SK-N-SH (cell line): ENCODE measurements around the gene FBXO10. TPM values are rescaled to one million over a fixed set of nuclear protein-coding genes. Genes with fewer than 3 reads are reported as not detected.

Experiments
- CTCF ChIA-PET: fragments of 300-600, 350-600 bp; formaldehyde crosslinking; extraction: SDS; loops from one replicate; lab custom pipeline; 2021; lab: Yijun Ruan, JAX
- POLR2A ChIA-PET: fragments of 350-600 bp; sonication (Branson Sonifier 250); formaldehyde crosslinking; extraction: SDS; loops from one replicate; lab custom pipeline; 2020; ENCODE audit warnings: antibody characterized with exemption, inconsistent platforms; lab: Yijun Ruan, JAX
- DNase-seq: peaks from one replicate; pipeline ENCODE4 v3.0.0; 2012
- H2AFZ ChIP-seq: fragments of 200-600 bp; sonication (generic); 2 replicates; pipeline ENCODE4 v1.8.1; 2016; ENCODE audit warnings: antibody characterized with exemption, mild to moderate bottlenecking, low read depth
- H3F3A ChIP-seq: fragments of 200-600 bp; sonication (generic); replicated peaks from 2 replicates; pipeline ENCODE3; 2016; ENCODE audit warnings: antibody characterized with exemption, mild to moderate bottlenecking; ENCODE audit not compliant: insufficient read depth
- H3K27ac ChIP-seq, 2 experiments: fragments of 200-500 bp in 1 of 2; fragments of 200-600 bp in 1 of 2; sonication (Bioruptor generic) in 1 of 2; sonication (generic), shearing (Covaris generic) in 1 of 2; 2 replicates each; pipeline versions ENCODE4 v1.5.1 to v1.6.1; 2014 to 2016; ENCODE audit warnings: low read depth in 2 of 2, inconsistent platforms in 1 of 2, low read length in 1 of 2, mild to moderate bottlenecking in 1 of 2, mixed read lengths in 1 of 2
- H3K27me3 ChIP-seq: fragments of 200-600 bp; sonication (generic), shearing (Covaris generic); 2 replicates; pipeline ENCODE4 v1.6.1; 2016; ENCODE audit warnings: mixed run types; ENCODE audit not compliant: insufficient read depth
- H3K36me3 ChIP-seq, 2 experiments: fragments of 200-500 bp in 1 of 2; fragments of 200-600 bp in 1 of 2; sonication (Bioruptor generic) in 1 of 2; sonication (generic) in 1 of 2; replicated peaks in 1 of 2; 2 replicates each; pipeline versions ENCODE3 to v1.5.1; 2014 to 2016; ENCODE audit warnings: low read length in 1 of 2, mild to moderate bottlenecking in 1 of 2; ENCODE audit not compliant: insufficient read depth in 2 of 2, control insufficient read depth in 1 of 2
- H3K4me1 ChIP-seq, 2 experiments: fragments of 200-500 bp in 1 of 2; fragments of 200-600 bp in 1 of 2; sonication (Bioruptor generic) in 1 of 2; sonication (generic), shearing (Covaris generic) in 1 of 2; 2 replicates each; pipeline versions ENCODE4 v1.5.1 to v1.6.1; 2014 to 2016; ENCODE audit warnings: low read depth in 1 of 2, low read length in 1 of 2, mixed run types in 1 of 2; ENCODE audit not compliant: insufficient read depth in 2 of 2, control insufficient read depth in 1 of 2
- H3K4me2 ChIP-seq: fragments of 200-600 bp; sonication (generic), shearing (Covaris generic); 2 replicates; pipeline ENCODE4 v1.6.1; 2017; ENCODE audit warnings: mixed run types
- H3K4me3 ChIP-seq, 2 experiments: fragments of 200-500 bp in 1 of 2; fragments of 200-600 bp in 1 of 2; sonication (Bioruptor generic) in 1 of 2; sonication (generic), shearing (Covaris generic) in 1 of 2; 2 replicates each; pipeline versions ENCODE4 v1.5.1 to v1.8.1; 2014 to 2016; ENCODE audit warnings: low read depth in 2 of 2, inconsistent platforms in 1 of 2, low read length in 1 of 2, mild to moderate bottlenecking in 1 of 2, mixed read lengths in 1 of 2, moderate library complexity in 1 of 2
- H3K79me2 ChIP-seq: fragments of 200-600 bp; sonication (generic); 2 replicates; pipeline ENCODE4 v1.8.1; 2017; ENCODE audit warnings: mild to moderate bottlenecking; ENCODE audit not compliant: insufficient read depth
- H3K9ac ChIP-seq: fragments of 200-600 bp; sonication (generic); 2 replicates; pipeline ENCODE4 v1.6.1; 2017; ENCODE audit warnings: mixed run types
- H3K9me2 ChIP-seq: fragments of 200-600 bp; sonication (generic); 2 replicates; pipeline ENCODE4 v1.6.1; 2017; ENCODE audit warnings: mixed run types
- H3K9me3 ChIP-seq: fragments of 200-600 bp; sonication (generic); 2 replicates; pipeline ENCODE4 v1.6.1; 2017; ENCODE audit warnings: mixed run types, mild to moderate bottlenecking, moderate library complexity
- H4K20me1 ChIP-seq: fragments of 200-600 bp; sonication (generic); 2 replicates; pipeline ENCODE4 v1.6.1; 2017; ENCODE audit warnings: mild to moderate bottlenecking, mixed run types; ENCODE audit not compliant: insufficient read depth
- CTCF ChIP-seq: fragments of 200-600 bp; sonication (generic); IDR thresholded peaks from 2 replicates; pipeline ENCODE4 v1.6.1; 2017; ENCODE audit warnings: antibody characterized with exemption, mild to moderate bottlenecking, moderate library complexity
- FOXJ3 ChIP-seq: sonication (generic); formaldehyde crosslinking; IDR thresholded peaks from 2 replicates; pipeline ENCODE4 v1.5.1; 2020; ENCODE audit warnings: mild to moderate bottlenecking, missing genetic modification reagents
- JUND ChIP-seq: IDR thresholded peaks from 2 replicates; pipeline ENCODE4 v1.4.0; 2012
- MAX ChIP-seq: IDR thresholded peaks from 2 replicates; pipeline ENCODE4 v1.4.0; 2012; ENCODE audit warnings: low read depth
- MXI1 ChIP-seq: IDR thresholded peaks from 2 replicates; pipeline ENCODE4 v1.6.1; 2012; ENCODE audit warnings: mild to moderate bottlenecking, low read depth, low read length, improper control_type of control experiment
- PBX3 ChIP-seq: IDR thresholded peaks from 2 replicates; pipeline ENCODE4; 2012
- REST ChIP-seq: IDR thresholded peaks from 2 replicates; pipeline ENCODE4 v1.6.1; 2012; ENCODE audit warnings: mild to moderate bottlenecking, low read depth, low read length, moderate library complexity
- RFX5 ChIP-seq: IDR thresholded peaks from 2 replicates; pipeline ENCODE4 v1.6.1; 2012; ENCODE audit warnings: mild to moderate bottlenecking, improper control_type of control experiment, low read length
- SMC3 ChIP-seq: IDR thresholded peaks from 2 replicates; pipeline ENCODE4 v1.6.1; 2012; ENCODE audit warnings: low read depth, low read length, improper control_type of control experiment
- TEAD4 ChIP-seq: IDR thresholded peaks from 2 replicates; pipeline ENCODE4 v1.4.0; 2012; ENCODE audit warnings: mild to moderate bottlenecking, borderline replicate concordance; ENCODE audit not compliant: insufficient read depth
- USF1 ChIP-seq: IDR thresholded peaks from 2 replicates; pipeline ENCODE4 v1.4.0; 2012; ENCODE audit warnings: low read depth, borderline replicate concordance
- USF2 ChIP-seq: fragments of 150-350 bp; IDR thresholded peaks from 2 replicates; pipeline ENCODE4 v1.6.1; 2017; ENCODE audit warnings: antibody characterized with exemption, low read length, low read depth, borderline replicate concordance
- YY1 ChIP-seq: IDR thresholded peaks from 2 replicates; pipeline ENCODE4 v1.4.0; 2012; ENCODE audit warnings: low read depth, mild to moderate bottlenecking
- WGBS: methylation state at CpG from one replicate; pipeline ENCODE4 v1.1.6; 2017; ENCODE audit warnings: low lambda C conversion rate; 5-methylcytosine and 5-hydroxymethylcytosine counted together
- polyA plus RNA-seq, 3 experiments: library from polyadenylated mRNA; depleted of rRNA; stranded (reverse); fragments of >200 nt; gene quantifications; 2 replicates each; pipeline ENCODE4 v1.2.3, GENCODE V29; 2012

The FBXO10 gene
- polyA plus RNA-seq, 1 of the 3 experiments (the other 2 are of a cell fraction), result 10.1 TPM

- TF ChIP-seq REST, result peak; percentile 73
- TF ChIP-seq PBX3, result peak; percentile 73
- TF ChIP-seq MAX, result peak; percentile 87
- no peak for TF ChIP-seq JUND
- no peak for TF ChIP-seq TEAD4
- TF ChIP-seq FOXJ3 (CRISPR knock-in tag), result peak; percentile 62; the same call in 1 of the 2 replicates
- no peak; the same call in 1 of the 2 replicates for TF ChIP-seq USF1
- TF ChIP-seq MXI1, result peak; percentile 79
- no peak for TF ChIP-seq RFX5
Observed at GRCh38 chr9:37592108-37592951, 16.1 kb upstream of the FBXO10 start, which contains the start of gene TOMM5 (continued).

- H3K4me3 ChIP-seq, result no peak overlapping the region
- no peaks in the 10 kb centered on the region for H3K9me3 ChIP-seq
- peaks cover 21% of the 10 kb centered on the region for H4K20me1 ChIP-seq
- no peak for TF ChIP-seq SMC3
- TF ChIP-seq CTCF, result no peak
- TF ChIP-seq FOXJ3 (CRISPR knock-in tag), result no peak
- no peak for TF ChIP-seq YY1
- TF ChIP-seq MXI1, result no peak
- TF ChIP-seq USF2, result no peak
- no peak overlapping the region for H2AFZ ChIP-seq
- H3K4me2 ChIP-seq, result no peak overlapping the region
- peaks cover 89% of the 10 kb centered on the region for H3K79me2 ChIP-seq
- H3K4me1 ChIP-seq, result peaks cover 9 to 12% of the 10 kb centered on the region in 2 experiments; a peak in 3 of 4 replicates
- CTCF ChIA-PET, result no interaction called here
- DNase-seq, result no peak
- no peak overlapping the region for H3K27ac ChIP-seq
- H3F3A ChIP-seq, result peaks cover 25% of the 10 kb centered on the region
- no peak overlapping the region for H3K9ac ChIP-seq
- H3K9me2 ChIP-seq, result no peaks in the 10 kb centered on the region
- no peaks in the 10 kb centered on the region for H3K27me3 ChIP-seq
- POLR2A ChIA-PET, result no interaction called here
- peaks cover 60 to 66% of the 10 kb centered on the region in 2 experiments for H3K36me3 ChIP-seq
- 98% methylated on average over 4 of the region's 4 CpGs for WGBS
Observed at GRCh38 chr9:37587521-37587920, 11.3 kb upstream of the FBXO10 start.
